ENCODE data around the gene EFR3B. TPM values are rescaled to one million over a fixed set of nuclear protein-coding genes. Genes with fewer than 3 reads are reported as not detected.
"Not testable (repeated sequence)": the region's sequence is repeated elsewhere in the genome, so short reads cannot be mapped to it uniquely, and the experiment has no call there.

The EFR3B gene
- total RNA-seq, 1 donor from 2014 or later = 11.3 TPM

DNA sequence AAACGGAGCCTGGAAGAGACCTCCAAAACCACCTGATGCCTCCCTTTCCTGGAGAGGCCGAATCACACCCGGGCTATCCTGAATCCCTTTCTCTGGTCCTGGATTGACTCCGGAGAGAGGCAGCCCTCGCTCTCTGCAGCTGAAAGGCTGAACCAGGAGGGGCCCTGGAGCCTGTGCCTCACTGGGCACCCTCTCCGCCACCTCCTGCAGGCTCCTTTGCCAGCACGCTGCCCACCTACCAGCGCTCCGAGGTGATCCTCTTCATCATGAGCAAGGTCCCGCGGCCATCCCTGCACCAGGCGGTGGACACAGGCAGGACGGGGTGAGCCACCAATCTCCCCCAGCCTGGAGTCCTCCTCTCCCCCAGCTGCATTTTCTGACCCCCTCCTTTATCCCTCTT, 90.8 kb downstream of the EFR3B start:
- peaks cover 15% of the 10 kb centered on the region for H3K4me1 Mint-ChIP-seq (ENCODE audit: unreplicated experiment)
- no peak overlapping the region for H3K4me3 Mint-ChIP-seq (ENCODE audit: unreplicated experiment)
- no peaks in the 10 kb centered on the region for H3K9me3 Mint-ChIP-seq (ENCODE audit: unreplicated experiment)
- no peak overlapping the region for H3K27ac Mint-ChIP-seq (ENCODE audit: unreplicated experiment)
- TF ChIP-seq, protein P1, sequence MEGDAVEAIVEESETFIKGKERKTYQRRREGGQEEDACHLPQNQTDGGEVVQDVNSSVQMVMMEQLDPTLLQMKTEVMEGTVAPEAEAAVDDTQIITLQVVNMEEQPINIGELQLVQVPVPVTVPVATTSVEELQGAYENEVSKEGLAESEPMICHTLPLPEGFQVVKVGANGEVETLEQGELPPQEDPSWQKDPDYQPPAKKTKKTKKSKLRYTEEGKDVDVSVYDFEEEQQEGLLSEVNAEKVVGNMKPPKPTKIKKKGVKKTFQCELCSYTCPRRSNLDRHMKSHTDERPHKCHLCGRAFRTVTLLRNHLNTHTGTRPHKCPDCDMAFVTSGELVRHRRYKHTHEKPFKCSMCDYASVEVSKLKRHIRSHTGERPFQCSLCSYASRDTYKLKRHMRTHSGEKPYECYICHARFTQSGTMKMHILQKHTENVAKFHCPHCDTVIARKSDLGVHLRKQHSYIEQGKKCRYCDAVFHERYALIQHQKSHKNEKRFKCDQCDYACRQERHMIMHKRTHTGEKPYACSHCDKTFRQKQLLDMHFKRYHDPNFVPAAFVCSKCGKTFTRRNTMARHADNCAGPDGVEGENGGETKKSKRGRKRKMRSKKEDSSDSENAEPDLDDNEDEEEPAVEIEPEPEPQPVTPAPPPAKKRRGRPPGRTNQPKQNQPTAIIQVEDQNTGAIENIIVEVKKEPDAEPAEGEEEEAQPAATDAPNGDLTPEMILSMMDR (IDR thresholded peaks at IDR 0.05; ENCODE audit: unreplicated experiment) = no peak
- peaks cover 4% of the 10 kb centered on the region for H3K27me3 Mint-ChIP-seq (ENCODE audit: unreplicated experiment)
- DNase-seq (ENCODE audit: low spot score) = no peak
- peaks cover 10% of the 10 kb centered on the region for H3K36me3 Mint-ChIP-seq (ENCODE audit: low read depth, unreplicated experiment)

DNA sequence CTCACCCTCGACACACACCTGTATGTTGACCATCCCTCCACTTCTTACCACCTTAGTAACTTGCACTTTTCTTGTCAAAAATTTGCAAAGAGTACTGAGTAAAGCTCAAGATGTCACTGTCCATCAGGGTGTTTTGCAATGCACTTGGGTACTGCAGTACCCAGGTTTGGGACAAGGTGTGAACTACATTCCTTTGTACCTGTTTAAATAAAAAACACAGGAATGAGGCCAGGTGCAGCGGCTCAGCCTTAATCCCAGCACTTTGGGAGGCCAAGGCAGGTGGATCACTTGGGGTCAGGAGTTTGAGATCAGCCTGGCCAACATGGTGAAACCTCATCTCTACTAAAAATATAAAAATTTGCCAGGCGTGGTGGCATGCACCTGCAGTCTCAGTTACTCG, 98.7 kb downstream of the EFR3B start:
- not testable (repeated sequence) for H3K36me3 Mint-ChIP-seq (ENCODE audit: low read depth, unreplicated experiment); H3K9me3 Mint-ChIP-seq (ENCODE audit: unreplicated experiment); H3K27me3 Mint-ChIP-seq (ENCODE audit: unreplicated experiment); H3K4me3 Mint-ChIP-seq (ENCODE audit: unreplicated experiment); H3K27ac Mint-ChIP-seq (ENCODE audit: unreplicated experiment); H3K4me1 Mint-ChIP-seq (ENCODE audit: unreplicated experiment); DNase-seq (ENCODE audit: low spot score)

DNA sequence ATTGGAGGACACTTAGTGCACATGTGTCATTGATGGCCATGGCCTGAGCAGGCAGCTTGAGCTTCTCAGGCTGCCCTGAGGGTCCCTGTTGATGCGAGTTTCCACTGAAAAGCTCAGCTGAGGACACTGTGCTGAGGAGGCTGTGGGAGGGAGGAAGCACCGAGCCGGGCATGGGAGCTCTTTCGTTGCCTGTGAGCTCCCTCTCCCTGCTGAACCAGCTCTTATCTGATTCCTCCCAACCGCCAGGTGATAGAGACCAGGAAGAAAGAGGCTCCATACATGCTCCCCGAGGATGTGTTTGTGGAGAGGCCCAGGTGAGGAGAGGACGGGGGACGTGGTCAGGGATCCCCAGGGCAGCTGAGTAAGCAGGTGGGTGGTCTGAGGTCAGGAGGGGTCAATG, 99.2 kb downstream of the EFR3B start:
- H3K27me3 Mint-ChIP-seq (ENCODE audit: unreplicated experiment) = peaks cover 2% of the 10 kb centered on the region
- TF ChIP-seq, protein P1 (IDR thresholded peaks at IDR 0.05; ENCODE audit: unreplicated experiment) = no peak
- peaks cover 10% of the 10 kb centered on the region for H3K36me3 Mint-ChIP-seq (ENCODE audit: low read depth, unreplicated experiment)
- no peak overlapping the region for H3K27ac Mint-ChIP-seq (ENCODE audit: unreplicated experiment)
- no peaks in the 10 kb centered on the region for H3K4me1 Mint-ChIP-seq (ENCODE audit: unreplicated experiment)
- no peak for DNase-seq (ENCODE audit: low spot score)
- no peak overlapping the region for H3K4me3 Mint-ChIP-seq (ENCODE audit: unreplicated experiment)
- no peaks in the 10 kb centered on the region for H3K9me3 Mint-ChIP-seq (ENCODE audit: unreplicated experiment)

DNA sequence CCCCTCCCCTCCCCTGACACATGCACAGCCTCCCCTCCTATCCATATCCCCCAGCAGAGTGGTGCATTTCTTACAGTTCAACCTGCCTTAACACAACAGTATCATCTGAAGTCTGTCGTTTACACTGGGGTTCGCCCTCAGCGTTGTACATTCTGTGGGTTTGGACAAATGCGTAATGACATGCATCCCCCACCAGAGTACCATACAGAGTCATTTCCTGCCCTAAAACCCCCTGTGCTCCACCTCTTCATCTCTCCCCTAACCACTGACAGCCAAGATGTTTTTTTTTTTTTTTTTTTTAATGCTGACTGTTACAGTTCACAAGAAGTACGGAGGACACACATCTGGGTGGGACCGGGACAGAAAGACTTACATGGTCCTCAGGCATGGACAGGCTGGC, 103.9 kb downstream of the EFR3B start:
- Mint-ChIP-seq H3K27me3 (ENCODE audit: unreplicated experiment) (no peaks in the 10 kb centered on the region), H3K36me3 (ENCODE audit: low read depth, unreplicated experiment) (peaks cover 17% of the 10 kb centered on the region), H3K27ac (ENCODE audit: unreplicated experiment) (no peak overlapping the region), H3K9me3 (ENCODE audit: unreplicated experiment) (no peaks in the 10 kb centered on the region), H3K4me3 (ENCODE audit: unreplicated experiment) (no peak overlapping the region), H3K4me1 (ENCODE audit: unreplicated experiment) (no peaks in the 10 kb centered on the region)
- no peak for DNase-seq (ENCODE audit: low spot score)
- TF ChIP-seq, protein P1 (IDR thresholded peaks at IDR 0.05; ENCODE audit: unreplicated experiment) = no peak

DNA sequence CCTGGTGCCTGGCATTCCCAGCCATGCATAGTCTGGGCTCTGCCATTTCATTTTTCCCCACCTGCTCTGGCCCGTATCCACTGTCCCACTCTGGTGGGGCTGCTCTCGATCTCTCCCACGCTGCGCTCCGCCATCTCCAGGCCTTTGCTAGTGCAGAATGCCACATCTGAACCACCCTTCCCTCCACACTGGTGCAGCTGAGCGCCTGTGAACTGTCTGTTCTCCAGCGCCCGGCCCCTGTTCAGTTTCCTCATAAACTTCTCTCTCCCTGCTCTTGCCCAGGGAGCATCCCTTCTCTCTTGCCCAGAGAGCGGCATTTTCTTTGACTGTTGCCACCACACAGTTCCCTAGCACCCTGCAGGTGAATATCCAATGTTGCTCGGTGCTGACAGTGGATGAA, 105.0 kb downstream of the EFR3B start:
- TF ChIP-seq, protein P1 (IDR thresholded peaks at IDR 0.05; ENCODE audit: unreplicated experiment) = no peak
- H3K4me1 Mint-ChIP-seq (ENCODE audit: unreplicated experiment) = no peaks in the 10 kb centered on the region
- no peaks in the 10 kb centered on the region for H3K27me3 Mint-ChIP-seq (ENCODE audit: unreplicated experiment)
- no peak overlapping the region for H3K4me3 Mint-ChIP-seq (ENCODE audit: unreplicated experiment)
- peaks cover 13% of the 10 kb centered on the region for H3K36me3 Mint-ChIP-seq (ENCODE audit: low read depth, unreplicated experiment)
- no peaks in the 10 kb centered on the region for H3K9me3 Mint-ChIP-seq (ENCODE audit: unreplicated experiment)
- H3K27ac Mint-ChIP-seq (ENCODE audit: unreplicated experiment) = no peak overlapping the region
- no peak for DNase-seq (ENCODE audit: low spot score)

DNA sequence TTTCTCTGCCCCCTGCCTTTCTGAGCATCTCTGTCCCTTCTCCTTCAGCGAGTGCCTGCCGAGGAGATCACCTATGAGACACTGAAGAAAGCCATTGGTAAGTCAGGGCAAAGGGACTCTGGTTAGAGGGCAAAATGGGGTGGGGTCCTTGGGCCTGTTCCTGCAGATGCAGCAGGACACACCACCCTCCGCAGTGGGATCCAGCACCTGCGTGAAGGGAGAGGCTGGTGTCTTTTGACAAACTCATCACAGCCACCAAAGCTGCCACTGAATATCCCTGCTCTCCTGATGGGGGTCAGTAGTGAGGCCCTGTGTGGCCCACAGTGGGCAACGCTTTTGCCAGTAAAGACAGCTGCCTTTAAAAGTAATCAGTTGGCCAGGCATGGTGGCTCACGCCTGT, 107.8 kb downstream of the EFR3B start:
- Mint-ChIP-seq H3K27me3 (ENCODE audit: unreplicated experiment) (peaks cover 2% of the 10 kb centered on the region), H3K36me3 (ENCODE audit: low read depth, unreplicated experiment) (peaks cover 21% of the 10 kb centered on the region), H3K4me3 (ENCODE audit: unreplicated experiment) (no peak overlapping the region), H3K4me1 (ENCODE audit: unreplicated experiment) (no peaks in the 10 kb centered on the region), H3K9me3 (ENCODE audit: unreplicated experiment) (no peaks in the 10 kb centered on the region), H3K27ac (ENCODE audit: unreplicated experiment) (no peak overlapping the region)
- DNase-seq (ENCODE audit: low spot score) = no peak
- TF ChIP-seq, protein P1 (IDR thresholded peaks at IDR 0.05; ENCODE audit: unreplicated experiment) = no peak

DNA sequence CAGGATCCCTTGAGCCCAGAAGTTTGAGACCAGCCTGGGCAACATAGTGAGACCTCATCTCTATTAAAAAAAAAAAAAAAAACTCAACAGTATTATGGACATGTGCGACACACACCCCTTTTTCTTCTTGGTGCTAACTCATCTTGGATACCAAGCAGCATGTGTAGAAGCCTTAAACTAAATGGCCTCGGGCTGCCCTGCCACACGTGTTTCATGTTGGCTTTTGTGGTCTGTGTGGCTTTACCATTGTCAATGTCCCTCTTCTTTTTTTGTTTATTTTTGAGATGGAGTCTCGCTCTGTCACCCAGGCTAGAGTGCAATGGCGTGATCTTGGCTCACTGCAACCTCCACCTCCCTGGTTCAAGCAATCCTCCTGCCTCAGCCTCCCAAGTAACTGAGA, 109.1 kb downstream of the EFR3B start:
- not testable (repeated sequence) for H3K27ac Mint-ChIP-seq (ENCODE audit: unreplicated experiment); H3K27me3 Mint-ChIP-seq (ENCODE audit: unreplicated experiment); H3K9me3 Mint-ChIP-seq (ENCODE audit: unreplicated experiment); H3K4me3 Mint-ChIP-seq (ENCODE audit: unreplicated experiment); H3K4me1 Mint-ChIP-seq (ENCODE audit: unreplicated experiment); DNase-seq (ENCODE audit: low spot score)
- H3K36me3 Mint-ChIP-seq (ENCODE audit: low read depth, unreplicated experiment) = peaks cover 21% of the 10 kb centered on the region

Data from endothelial cell (in vitro differentiated cells).